GM12878 (cell line): ENCODE results near the gene ZNF735. TPM values are rescaled to one million over a fixed set of nuclear protein-coding genes. Genes with fewer than 3 reads are reported as not detected.

Experiments
- ATAC-seq: fragments of 200-7000 bp; cut with Tn5 transposase; 3 replicates; pipeline ENCODE4 v1.9.1; 2020; ENCODE audit warnings: mild to moderate bottlenecking, moderate library complexity
- BruUV-seq: library from RNA; stranded (reverse); fragments of 400-500 nt; replicated peaks from 2 replicates; lab custom pipeline; 2021; lab: Mats Ljungman, UMichigan
- CTCF ChIA-PET: fragments of 300-600 bp; sonication (Branson Sonifier 250); formaldehyde crosslinking; extraction: SDS; loops from one replicate; lab custom pipeline; 2021; ENCODE audit warnings: inconsistent platforms; lab: Yijun Ruan, JAX
- POLR2A ChIA-PET: fragments of 350-600 bp; formaldehyde crosslinking; extraction: SDS; loops from one replicate; lab custom pipeline; 2021; ENCODE audit warnings: inconsistent platforms; lab: Charles Lee
- RAD21 ChIA-PET: fragments of 300-600 bp; sonication (Branson Sonifier 250); formaldehyde crosslinking; loops from one replicate; lab custom pipeline; 2023; ENCODE audit warnings: antibody characterized with exemption; ENCODE audit not compliant: unreplicated experiment; lab: Charles Lee
- SMC1A ChIA-PET: fragments of 300-600 bp; sonication (Branson Sonifier 250); formaldehyde crosslinking; loops from one replicate; lab custom pipeline; 2023; ENCODE audit not compliant: unreplicated experiment, uncharacterized antibody; lab: Charles Lee
- DNase-seq: peaks from one replicate; pipeline ENCODE4 v3.0.0-alpha.2; 2011; ENCODE audit warnings: low read depth, low spot score
- FAIRE-seq: peaks from 3 replicates; lab custom pipeline; 2011; peaks lifted over from hg19 to GRCh38; lab: Jason Lieb, UNC
- H2AFZ ChIP-seq: 2 replicates; pipeline ENCODE4 v1.6.0; 2011; ENCODE audit warnings: low read depth, low read length, control low read depth; ENCODE audit not compliant: control insufficient read depth
- H3K27ac ChIP-seq: 2 replicates; pipeline ENCODE4 v1.5.1; 2011; ENCODE audit warnings: control low read depth; ENCODE audit not compliant: control insufficient read depth, insufficient read depth
- H3K27me3 ChIP-seq, 2 experiments: replicated peaks in 1 of 2; 2 replicates each; pipeline versions ENCODE4 v1.6.0 to v1.6.1; 2011; ENCODE audit warnings: low read length in 1 of 2; ENCODE audit not compliant: control insufficient read depth in 2 of 2, insufficient read depth in 2 of 2
- H3K36me3 ChIP-seq, 2 experiments: 2 replicates each; pipeline ENCODE4 v1.5.1; 2011; ENCODE audit warnings: low read length in 1 of 2; ENCODE audit not compliant: control insufficient read depth in 2 of 2, insufficient read depth in 2 of 2
- H3K4me1 ChIP-seq: 2 replicates; pipeline ENCODE4 v1.6.1; 2011; ENCODE audit warnings: mild to moderate bottlenecking, low read length, moderate library complexity, mixed read lengths; ENCODE audit not compliant: control insufficient read depth, insufficient read depth
- H3K4me2 ChIP-seq: 2 replicates; pipeline ENCODE4 v1.6.0; 2011; ENCODE audit warnings: control low read depth; ENCODE audit not compliant: control insufficient read depth, insufficient read depth
- H3K4me3 ChIP-seq: fragments of 200-600 bp; sonication (generic); 2 replicates; pipeline ENCODE4 v1.5.1; 2016
- H3K79me2 ChIP-seq: 2 replicates; pipeline ENCODE4 v1.6.0; 2011; ENCODE audit warnings: low read length; ENCODE audit not compliant: control insufficient read depth, insufficient read depth
- H3K9ac ChIP-seq: 2 replicates; pipeline ENCODE4 v1.8.0; 2011; ENCODE audit warnings: low read length, control low read depth, mixed read lengths; ENCODE audit not compliant: control insufficient read depth, insufficient read depth
- H3K9me3 ChIP-seq: replicated peaks from 3 replicates; pipeline ENCODE4 v1.5.1; 2011; ENCODE audit warnings: mild to moderate bottlenecking, low read length; ENCODE audit not compliant: control insufficient read depth, insufficient read depth
- H4K20me1 ChIP-seq: 2 replicates; pipeline ENCODE4 v1.6.0; 2011; ENCODE audit not compliant: control insufficient read depth, insufficient read depth
- CTCF ChIP-seq, 3 experiments: IDR thresholded peaks in 2 of 3; conservative IDR thresholded peaks in 1 of 3; 2 replicates each; pipeline ENCODE4 v1.5.1; 2011; ENCODE audit warnings: low read depth in 3 of 3, low read length in 3 of 3, mild to moderate bottlenecking in 3 of 3, control low read depth in 2 of 3, moderate library complexity in 2 of 3, inconsistent platforms in 1 of 3, mixed read lengths in 1 of 3; ENCODE audit not compliant: control insufficient read depth in 2 of 3, insufficient read depth in 1 of 3; ENCODE audit errors: extremely low read depth in 1 of 3
- IKZF1 ChIP-seq: fragments of 450-650 bp; conservative IDR thresholded peaks from 2 replicates; pipeline ENCODE4 v1.6.1; 2017; ENCODE audit warnings: antibody characterized with exemption, mild to moderate bottlenecking
- LARP7 ChIP-seq: fragments of 450-650 bp; IDR thresholded peaks from 2 replicates; pipeline ENCODE4 v1.6.1; 2017; ENCODE audit warnings: mild to moderate bottlenecking
- RAD21 ChIP-seq: IDR thresholded peaks from 2 replicates; pipeline ENCODE4 v1.6.1; 2011; ENCODE audit warnings: mild to moderate bottlenecking, low read depth, low read length, moderate library complexity; ENCODE audit not compliant: insufficient read depth
- TARDBP ChIP-seq: IDR thresholded peaks from 2 replicates; pipeline ENCODE4 v1.6.1; 2016; ENCODE audit warnings: borderline replicate concordance
- WGBS: methylation state at CpG from one replicate; pipeline ENCODE4 v1.1.6; 2016; ENCODE audit warnings: low lambda C conversion rate; ENCODE audit not compliant: insufficient replicate concordance, insufficient coverage; ENCODE audit errors: missing lambda C conversion rate; 5-methylcytosine and 5-hydroxymethylcytosine counted together
- in situ Hi-C: fragments of 300-500 bp; cut with MboI; formaldehyde crosslinking; loops from 9 replicates; pipeline ENCODE4 v1.14.3; 2018; ENCODE audit warnings: mixed read lengths
- intact Hi-C: fragments of 100-400 bp; cut with micrococcal nuclease; formaldehyde crosslinking; loops from one replicate; pipeline ENCODE4 v1.14.2; 2022; ENCODE audit not compliant: unreplicated experiment
- polyA plus RNA-seq, 11 experiments: library from polyadenylated mRNA; depleted of rRNA in 4 of 11; unstranded in 6 of 11; stranded (reverse) in 5 of 11; fragments of >200 nt; fragmentation: Nextera tagmentation in 4 of 11; fragmentation: Illumina TruSeq in 1 of 11; extraction: Ambion mirVana in 4 of 11; extraction: Trizol in 1 of 11; gene quantifications; 1 replicate in 1 of 11; 2 replicates in 10 of 11; pipeline versions ENCODE4 v1.2.1 to v1.2.3, GENCODE V29; 2011 to 2016; ENCODE audit warnings: inconsistent platforms in 2 of 11, missing spikeins in 2 of 11, low read depth in 1 of 11
- total RNA-seq, 4 experiments: library from RNA; depleted of rRNA in 3 of 4; stranded (reverse); fragments of >200 nt in 3 of 4; fragmentation: Illumina TruSeq in 1 of 4; extraction: Trizol in 1 of 4; gene quantifications; 2 replicates each; pipeline versions ENCODE4 v1.2.1 to v1.2.3, GENCODE V29; 2013 to 2021

Gene ZNF735
- total and polyA plus RNA-seq, 10 of the 15 experiments (the other 5 are each of a cell fraction or from before 2014, with no cell fraction given): not detected

- H3K27me3 ChIP-seq: no peaks in the 10 kb centered on the region
- DNase-seq (no peak), ATAC-seq (no peak), FAIRE-seq (no peak)
- ChIA-PET SMC1A (no interaction called here), CTCF (no interaction called here), RAD21 (no interaction called here), POLR2A (no interaction called here)
- H3K36me3 ChIP-seq: no peaks in the 10 kb centered on the region
- BruUV-seq: no TSS peak
- WGBS: 78% methylated on average over 52 of the region's 66 CpGs
- no peaks in the 10 kb centered on the region for H4K20me1 ChIP-seq
- TF ChIP-seq LARP7: no peak
- no peak for TF ChIP-seq IKZF1
- no peaks in the 10 kb centered on the region; the same call in 2 of the 3 replicates for H3K9me3 ChIP-seq
- no peak overlapping the region for H3K9ac ChIP-seq
- no peak overlapping the region for H3K27ac ChIP-seq
- intact Hi-C loops: no loop called here
- H3K4me1 ChIP-seq: no peaks in the 10 kb centered on the region
- no peak overlapping the region for H3K4me3 ChIP-seq
- H3K79me2 ChIP-seq: no peaks in the 10 kb centered on the region
- H3K4me2 ChIP-seq: no peak overlapping the region
- in situ Hi-C loops: no loop called here
- no peak overlapping the region for H2AFZ ChIP-seq
Observed at GRCh38 chr7:64182036-64182790, 24.8 kb upstream of the ZNF735 start.

GRCh38 chr7:64183126-64183742 is 23.8 kb upstream of the ZNF735 start:
- SMC1A ChIA-PET: no interaction called here
- in situ Hi-C loops: no loop called here
- intact Hi-C loops: no loop called here
- no peak for FAIRE-seq
- ATAC-seq: no peak
- Histone ChIP-seq H3K27me3 (no peaks in the 10 kb centered on the region), H4K20me1 (no peaks in the 10 kb centered on the region), H3K9ac (no peak overlapping the region), H3K36me3 (no peaks in the 10 kb centered on the region), H3K4me1 (no peaks in the 10 kb centered on the region), H3K4me3 (no peak overlapping the region), H3K79me2 (no peaks in the 10 kb centered on the region), H3K4me2 (no peak overlapping the region), H3K27ac (no peak overlapping the region), H3K9me3 (no peaks in the 10 kb centered on the region; the same call in 2 of the 3 replicates), H2AFZ (no peak overlapping the region)
- no TSS peak for BruUV-seq
- peak; percentile 17 to 51 (median 23); a peak in 4 of 6 replicates for TF ChIP-seq CTCF (IDR thresholded peaks at IDR 0.05 in 2 of 3, conservative IDR thresholded peaks at IDR 0.05 in 1 of 3; ENCODE audit: control insufficient read depth in 2 of 3, extremely low read depth in 1 of 3, insufficient read depth in 1 of 3, low read depth in 3 of 3, low read length in 3 of 3)
- peak; percentile 15; the same call in 1 of the 2 replicates for TF ChIP-seq RAD21
- TF ChIP-seq TARDBP: no peak
- CTCF ChIA-PET: no interaction called here
- DNase-seq: no peak
- WGBS: 48% methylated on average over 29 of the region's 31 CpGs
- RAD21 ChIA-PET: no interaction called here
- POLR2A ChIA-PET: no interaction called here
